Skin epidermis (tissue), 12 donors: Measurements from ENCODE around the gene WASF3.
"Not testable (repeated sequence)": the region's sequence is repeated elsewhere in the genome, so short reads cannot be mapped to it uniquely, and the experiment has no call there.

ENCODE experiments used
- H3K27ac ChIP-seq, 21 experiments: fragments of 200-600 bp; sonication (generic) in 11 of 21; one replicate each; pipeline ENCODE4 v1.5.0; 2020; ENCODE audit warnings: mild to moderate bottlenecking in 3 of 21, inconsistent platforms in 2 of 21, moderate library complexity in 2 of 21
- H3K4me3 ChIP-seq, 7 experiments: fragments of 200-600 bp; sonication (generic) in 2 of 7; one replicate each; pipeline ENCODE4 v1.5.0; 2020; ENCODE audit warnings: inconsistent platforms in 2 of 7, mild to moderate bottlenecking in 2 of 7, moderate library complexity in 1 of 7

WASF3 gene

GRCh38 chr13:26619358-26619757 is 61.9 kb downstream of the WASF3 start:
- H3K27ac ChIP-seq: no peak overlapping the region

DNA sequence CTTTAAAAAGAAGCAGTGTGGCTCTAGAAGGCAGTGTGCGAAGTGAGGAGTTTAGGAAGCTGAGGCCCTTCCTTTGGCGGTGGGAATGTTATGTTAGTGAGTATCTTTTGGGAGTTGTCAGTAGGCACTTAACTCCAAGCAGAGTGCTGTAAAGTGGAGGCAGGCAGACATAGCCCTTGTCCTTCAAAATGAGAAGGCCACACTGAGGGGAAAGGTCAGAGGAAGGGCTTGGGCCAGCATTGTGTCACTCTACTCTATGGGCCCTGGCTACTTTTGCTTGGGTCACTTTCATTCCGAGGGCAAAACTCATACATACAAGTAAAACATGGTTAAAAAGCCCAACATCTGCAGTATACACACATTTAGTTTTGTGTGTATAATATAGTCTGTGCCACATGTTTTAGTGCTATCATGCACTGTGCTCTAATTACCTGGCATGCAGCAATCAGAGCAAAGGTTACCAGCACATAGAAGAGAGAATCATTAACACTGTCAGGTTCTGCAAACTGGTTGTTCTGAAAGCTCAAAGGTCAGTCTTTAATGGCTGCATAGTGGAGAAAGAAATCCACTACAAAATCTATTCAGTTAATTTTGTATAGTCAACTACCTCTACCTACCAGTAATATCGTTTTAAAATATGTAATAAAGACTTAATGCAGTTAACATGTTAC is 64.4 kb downstream of the WASF3 start:
- Histone ChIP-seq H3K4me3 (no peak overlapping the region), H3K27ac (no peak overlapping the region)

More at GRCh38 chr13:26619358-26619757, 61.9 kb downstream of the WASF3 start:
- H3K4me3 ChIP-seq: no peak overlapping the region

- H3K4me3 ChIP-seq: no peak overlapping the region
- no peak overlapping the region for H3K27ac ChIP-seq
These were observed 65.6 kb downstream of the WASF3 start for GRCh38 chr13:26623125-26623524.

DNA sequence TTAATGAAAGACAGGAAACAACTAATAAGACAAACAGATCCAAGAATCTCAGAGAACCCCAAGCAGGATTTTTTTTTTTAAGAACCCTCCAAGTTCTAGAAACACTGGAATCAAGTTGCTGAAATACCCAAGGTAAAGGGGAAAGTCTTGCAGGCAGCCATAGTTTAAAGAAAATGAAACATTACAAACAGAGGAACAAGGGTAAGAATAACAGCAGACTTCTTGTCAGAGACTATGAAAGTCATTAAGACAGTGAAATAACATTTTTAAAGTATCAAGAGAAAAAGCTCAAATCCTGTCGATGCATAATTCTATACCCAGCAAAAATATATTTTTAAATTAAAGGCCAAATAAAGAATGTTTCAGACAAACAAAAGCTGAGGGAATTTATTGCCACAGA is 67.1 kb downstream of the WASF3 start:
- Histone ChIP-seq H3K27ac (no peak overlapping the region), H3K4me3 (no peak overlapping the region)

DNA sequence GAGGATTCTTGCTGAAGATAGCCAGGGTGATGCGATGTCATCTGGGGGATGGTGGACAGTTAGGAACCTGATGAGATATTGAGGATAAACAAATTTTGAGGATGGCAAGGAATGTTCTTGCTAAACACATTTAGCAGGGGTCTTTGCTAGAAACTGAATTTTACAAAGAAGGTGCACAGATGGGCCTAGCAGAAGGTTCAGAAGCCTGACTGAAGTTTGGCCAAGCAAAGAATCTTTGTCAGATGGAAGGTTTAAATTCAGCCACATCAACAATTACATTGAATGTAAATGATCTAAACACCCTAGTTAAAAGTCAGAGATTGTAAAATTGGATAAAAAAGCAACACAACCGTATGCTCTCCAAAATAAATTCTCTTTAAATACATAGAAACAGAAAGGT is 68.8 kb downstream of the WASF3 start:
- Histone ChIP-seq H3K27ac (no peak overlapping the region), H3K4me3 (no peak overlapping the region)

GRCh38 chr13:26628706-26629105 is 71.2 kb downstream of the WASF3 start:
- no peak overlapping the region for H3K4me3 ChIP-seq
- H3K27ac ChIP-seq: no peak overlapping the region

DNA sequence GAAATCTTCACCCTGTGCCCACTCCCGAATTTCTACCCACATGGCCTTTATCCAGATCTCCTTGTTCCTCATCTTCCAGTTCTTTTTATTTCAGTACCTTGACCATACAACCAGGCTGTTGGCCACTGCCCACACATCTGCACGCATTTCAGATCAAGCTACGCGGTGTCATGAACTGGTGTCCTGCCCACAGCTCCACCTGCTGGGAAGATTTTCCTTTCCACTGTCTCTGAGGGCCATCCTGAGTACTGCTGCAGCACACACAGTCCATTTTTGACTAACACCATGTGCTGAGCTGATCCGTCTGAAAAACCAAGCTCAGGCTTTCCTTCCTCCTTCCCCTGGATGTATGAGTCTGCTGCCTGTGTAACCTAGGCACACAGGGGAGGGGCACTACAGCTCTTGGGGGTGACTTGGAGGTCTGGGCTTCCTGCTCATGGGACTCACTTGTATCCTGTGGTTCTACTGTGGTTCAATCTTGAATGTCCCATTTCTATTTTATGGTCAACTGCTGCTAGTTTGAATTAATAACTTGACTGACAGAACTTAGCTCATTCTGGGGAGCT is 71.9 kb downstream of the WASF3 start:
- Histone ChIP-seq H3K4me3 (no peak overlapping the region), H3K27ac (no peak overlapping the region)

- not testable (repeated sequence) for H3K27ac ChIP-seq, H3K4me3 ChIP-seq
These were observed 78.2 kb downstream of the WASF3 start for GRCh38 chr13:26635634-26636033.

DNA sequence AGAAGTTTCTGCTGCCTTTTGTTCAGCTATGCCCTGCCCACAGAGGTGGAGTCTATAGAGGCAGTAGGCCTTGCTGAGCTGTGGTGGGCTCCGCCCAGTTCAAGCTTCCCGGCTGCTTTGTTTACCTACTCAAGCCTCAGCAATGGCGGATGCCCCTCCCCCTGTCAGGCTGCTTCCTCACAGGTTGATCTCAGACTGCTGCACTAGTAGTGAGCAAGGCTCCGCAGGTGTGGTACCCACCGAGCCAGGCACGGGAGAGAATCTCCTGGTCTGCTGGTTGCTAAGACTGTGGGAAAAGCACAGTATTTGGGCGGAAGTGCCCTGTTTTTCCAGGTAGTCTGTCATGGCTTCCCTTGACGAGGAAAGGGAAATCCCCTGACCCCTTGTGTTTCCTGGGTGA is 78.6 kb downstream of the WASF3 start:
- not testable (repeated sequence) for H3K4me3 ChIP-seq, H3K27ac ChIP-seq

GRCh38 chr13:26646603-26647002 is 89.1 kb downstream of the WASF3 start:
- Histone ChIP-seq H3K4me3 (no peak overlapping the region), H3K27ac (no peak overlapping the region)

GRCh38 chr13:26651234-26651633 is 93.8 kb downstream of the WASF3 start:
- Histone ChIP-seq H3K4me3 (no peak overlapping the region), H3K27ac (no peak overlapping the region)

DNA sequence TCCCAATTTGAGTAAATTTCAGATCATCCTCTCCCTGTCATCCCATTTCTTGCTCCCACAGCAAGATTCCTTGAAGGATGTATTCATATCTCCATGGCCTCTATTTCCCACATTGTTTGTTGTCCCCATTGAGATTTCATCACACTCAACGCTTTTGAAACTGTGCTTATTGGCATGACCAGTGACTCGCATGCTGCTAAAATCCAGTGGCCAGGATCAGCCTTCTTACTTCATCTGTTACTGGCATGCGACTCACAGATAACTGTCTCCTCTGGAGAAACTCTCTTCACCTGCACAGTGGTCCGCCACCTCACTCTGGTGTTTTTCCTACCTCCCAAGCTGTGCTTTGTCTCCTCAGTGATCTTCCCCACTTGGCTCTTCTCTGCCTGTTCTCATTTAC is 95.8 kb downstream of the WASF3 start:
- H3K4me3 ChIP-seq: no peak overlapping the region
- no peak overlapping the region for H3K27ac ChIP-seq

GRCh38 chr13:26653842-26654241 is 96.4 kb downstream of the WASF3 start:
- H3K4me3 ChIP-seq: no peak overlapping the region
- H3K27ac ChIP-seq: no peak overlapping the region

- H3K27ac ChIP-seq: no peak overlapping the region
- no peak overlapping the region for H3K4me3 ChIP-seq
These were observed 99.4 kb downstream of the WASF3 start for GRCh38 chr13:26656919-26657318.

DNA sequence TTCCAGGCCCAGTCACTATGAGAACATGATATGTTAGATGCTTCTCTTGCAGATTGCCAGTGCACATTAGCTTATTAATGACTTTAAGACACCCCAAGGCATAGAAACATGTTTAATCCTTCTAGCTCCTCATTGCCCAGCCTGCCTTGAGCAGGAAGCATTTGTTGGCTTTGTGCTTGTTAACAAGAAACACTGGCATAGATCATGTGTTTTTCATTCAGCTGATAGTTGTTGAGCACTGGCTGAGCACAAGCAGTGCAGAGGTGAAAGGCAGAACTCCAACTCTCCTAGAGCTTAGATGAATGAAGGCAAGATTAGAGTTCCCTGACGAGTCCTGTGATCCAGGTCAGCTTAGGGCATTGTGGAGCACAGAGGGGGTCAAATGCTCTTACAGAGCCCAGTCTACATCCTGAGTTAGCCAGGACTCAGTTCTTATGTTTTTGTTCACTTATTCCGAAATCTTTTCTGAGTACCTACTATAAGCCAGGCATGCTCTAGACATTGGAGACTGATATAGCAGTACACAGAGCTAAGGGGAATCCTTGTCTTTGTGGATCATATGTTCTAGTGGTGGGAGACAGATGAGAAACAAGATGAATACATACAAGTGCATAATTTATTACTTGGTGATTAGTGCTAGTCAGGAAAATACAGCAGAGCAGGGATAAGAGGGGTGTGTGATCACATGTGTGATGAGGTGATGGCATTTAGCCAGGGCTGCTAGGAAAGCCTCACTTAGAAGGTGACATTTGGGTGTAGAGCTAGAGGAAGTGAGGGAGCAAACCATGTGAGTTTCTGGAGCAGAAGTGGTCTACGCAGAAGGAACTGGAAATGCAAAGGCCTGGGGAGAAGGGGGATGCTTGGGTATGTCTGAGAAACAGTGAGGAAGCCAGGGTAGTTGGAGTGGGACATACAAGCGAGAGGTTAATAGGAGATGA is 101.2 kb downstream of the WASF3 start:
- H3K27ac ChIP-seq: no peak overlapping the region
- H3K4me3 ChIP-seq: no peak overlapping the region

DNA sequence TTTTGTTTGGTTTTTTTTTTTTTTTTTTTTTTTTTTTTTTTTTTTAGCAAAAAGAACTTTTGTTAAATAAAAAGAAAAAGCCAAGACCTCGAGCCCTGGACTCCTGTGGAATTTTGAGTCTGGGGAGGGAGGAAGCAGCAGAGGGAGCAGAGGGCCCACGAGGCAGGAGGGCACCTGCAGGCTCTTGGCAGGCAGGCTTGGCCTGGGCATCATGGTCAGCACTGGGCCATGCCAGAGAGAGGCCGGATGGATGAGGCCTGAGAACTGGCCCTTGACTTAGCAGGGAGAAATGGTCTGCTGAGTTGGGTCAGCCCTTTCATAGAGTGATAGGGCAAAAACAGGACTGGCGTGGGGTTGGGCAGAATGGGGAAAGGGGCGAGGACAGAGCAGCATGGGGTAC is 102.7 kb downstream of the WASF3 start:
- Histone ChIP-seq H3K4me3 (no peak overlapping the region), H3K27ac (no peak overlapping the region)

DNA sequence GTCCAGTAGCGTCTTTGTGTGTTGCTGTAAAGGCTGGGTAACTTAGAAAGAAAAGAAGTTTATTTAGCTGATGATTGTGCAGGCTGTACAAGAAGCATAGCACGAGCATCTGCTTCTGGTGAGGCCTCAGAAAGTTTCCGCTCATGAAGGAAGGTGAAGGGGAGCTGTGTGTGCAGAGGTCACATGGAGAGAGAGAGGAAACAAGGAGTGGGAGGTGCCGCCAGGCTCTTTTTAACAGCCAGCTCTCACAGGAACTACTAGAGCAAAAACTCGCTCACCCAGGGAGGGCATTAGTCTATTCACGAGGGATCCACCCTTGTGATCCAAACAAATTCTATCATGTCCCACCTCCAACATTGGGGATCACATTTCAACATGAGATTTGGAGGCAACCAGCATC is 103.3 kb downstream of the WASF3 start:
- no peak overlapping the region for H3K4me3 ChIP-seq

GRCh38 chr13:26663791-26664190 is 106.3 kb downstream of the WASF3 start:
- H3K4me3 ChIP-seq: no peak overlapping the region
- no peak overlapping the region for H3K27ac ChIP-seq

More for the DNA sequence above, 103.3 kb downstream of the WASF3 start:
- H3K27ac ChIP-seq: no peak overlapping the region

GRCh38 chr13:26664286-26664685 is 106.8 kb downstream of the WASF3 start:
- Histone ChIP-seq H3K4me3 (no peak overlapping the region), H3K27ac (no peak overlapping the region)

DNA sequence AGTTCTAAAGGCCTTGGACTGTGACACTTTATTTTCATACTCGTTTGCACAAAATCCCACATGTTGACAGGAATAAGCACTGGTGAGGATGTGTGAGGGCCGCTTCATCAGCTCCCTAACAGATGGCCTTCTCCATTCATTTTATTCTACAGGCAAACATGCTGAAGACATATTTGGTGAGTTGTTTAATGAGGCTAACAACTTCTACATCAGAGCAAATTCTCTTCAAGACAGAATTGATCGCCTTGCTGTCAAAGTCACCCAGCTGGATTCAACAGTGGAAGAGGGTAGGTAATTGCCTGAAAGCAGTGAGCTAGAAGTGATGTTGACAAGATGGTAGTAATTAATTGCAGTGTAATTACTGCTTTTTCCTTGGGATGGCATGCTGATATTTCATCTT is 107.4 kb downstream of the WASF3 start:
- H3K27ac ChIP-seq: no peak overlapping the region

More for the DNA sequence above, 107.4 kb downstream of the WASF3 start:
- no peak overlapping the region for H3K4me3 ChIP-seq
